Stimulated activated CD4-positive, alpha-beta T cell treated with anti-CD3 and anti-CD28 coated beads, Interleukin-1b, Interleukin-23, amount 100 ng/mL, for 4 hours (primary cell): Measurements from ENCODE around the gene WDR43.

Source experiments
- DNase-seq, 2 donors: peaks; one replicate each; pipeline ENCODE4 v3.0.0-alpha.2; 2020; ENCODE audit warnings: low read depth in 2 of 2

WDR43 gene

DNA sequence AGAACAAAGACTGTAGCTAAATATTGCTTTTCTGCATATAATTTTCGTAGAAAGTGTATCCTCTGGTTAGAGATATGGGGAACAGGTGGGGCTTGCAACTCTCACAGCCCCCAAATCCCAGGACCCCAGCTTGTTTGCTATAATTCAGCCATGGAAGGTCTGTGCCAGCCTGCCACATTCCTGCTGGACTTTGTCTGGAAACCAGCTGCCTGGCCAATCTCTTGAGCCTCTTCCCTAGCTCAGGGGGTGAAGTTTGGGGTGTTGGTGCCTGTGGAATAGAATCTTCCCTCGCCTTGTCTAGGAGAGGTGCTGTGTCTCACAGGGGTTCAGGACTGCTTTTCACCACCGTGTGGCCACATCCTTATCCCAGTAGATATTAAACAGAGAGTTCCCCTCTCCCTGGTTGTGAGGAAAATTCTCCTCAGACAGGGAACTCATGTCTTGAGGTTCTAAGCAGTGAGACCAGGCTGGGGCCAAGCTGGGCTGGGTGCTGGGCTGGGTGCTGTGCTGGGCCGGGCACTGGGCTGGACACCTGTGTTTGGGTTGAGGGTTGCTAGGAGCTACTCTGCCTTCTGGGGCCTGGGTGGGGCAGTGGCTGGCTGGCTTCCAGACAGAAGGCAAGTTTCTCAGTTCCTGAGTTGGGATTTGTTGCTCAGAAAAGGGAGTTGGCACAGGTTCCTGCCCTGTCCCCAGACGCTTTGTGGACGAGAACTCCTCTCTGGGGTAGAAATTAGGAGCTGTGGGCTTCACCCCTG is 98.9 kb downstream of the WDR43 start:
- DNase-seq, result no peak

DNA sequence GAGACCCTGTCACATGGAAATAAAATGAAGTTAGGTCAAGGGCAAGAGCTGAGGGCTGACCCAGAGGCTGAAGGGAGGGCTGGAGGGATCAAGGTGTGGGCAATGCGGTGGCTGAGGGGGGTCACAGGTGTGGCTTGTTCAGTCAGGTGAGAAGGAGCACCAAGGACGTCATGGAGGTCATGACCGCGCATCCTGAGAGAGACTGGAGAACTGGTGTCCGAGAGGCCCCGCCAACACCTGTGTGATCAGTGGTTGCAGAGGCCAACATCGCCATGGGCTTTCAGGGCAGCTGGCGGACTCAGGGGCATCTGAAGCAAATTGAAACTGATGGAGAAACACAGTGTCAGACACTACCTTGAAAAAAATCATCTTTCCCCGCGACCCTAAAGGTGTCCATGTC is 99.6 kb downstream of the WDR43 start:
- no peak for DNase-seq

GRCh38 chr2:28994679-28995078 is 100.2 kb downstream of the WDR43 start:
- no peak for DNase-seq

DNA sequence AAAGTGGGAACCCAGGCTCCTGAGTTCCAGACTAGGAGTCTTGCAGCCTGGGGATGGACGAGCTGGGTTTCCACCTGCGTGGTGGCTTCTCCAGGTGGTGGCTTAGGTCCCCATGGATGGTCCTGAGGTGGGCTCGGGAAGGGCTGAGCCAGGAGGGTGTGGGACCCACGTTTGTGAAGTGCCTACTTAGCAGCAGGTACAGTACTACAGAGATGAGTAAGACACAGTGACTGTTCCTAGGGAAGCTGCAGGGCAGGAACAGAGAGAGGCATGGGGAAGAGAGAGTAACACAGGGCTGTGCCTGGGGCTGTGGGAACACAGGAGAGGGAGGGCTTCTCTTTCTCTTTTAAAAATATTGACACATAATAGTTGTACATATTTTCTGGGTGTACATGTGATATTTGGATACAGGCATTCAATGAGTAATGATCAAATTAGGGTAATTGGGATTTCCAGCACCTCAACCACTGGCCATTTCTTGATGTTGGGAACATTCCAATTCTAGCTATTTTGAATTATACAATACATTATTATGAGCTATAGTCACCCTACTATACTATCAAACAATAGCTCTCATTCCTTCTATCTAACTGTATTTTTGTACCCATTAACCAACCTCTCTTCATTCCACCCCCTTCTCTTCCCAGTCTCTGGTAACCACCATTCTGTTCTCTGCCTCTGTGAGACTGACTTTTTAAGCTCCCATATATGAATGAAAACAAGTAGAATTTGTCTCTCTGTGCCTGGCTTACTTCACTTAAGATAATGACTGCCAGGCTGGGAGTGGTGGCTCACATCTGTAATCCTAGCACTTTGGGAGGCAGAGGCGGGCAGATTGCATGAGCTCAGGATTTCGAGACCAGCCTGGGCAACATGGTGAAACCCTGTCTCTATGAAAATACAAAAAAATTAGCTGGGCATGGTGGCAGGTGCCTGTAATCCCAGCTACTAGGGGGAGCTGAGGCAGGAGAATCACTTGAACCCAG is 101.6 kb downstream of the WDR43 start:
- no peak for DNase-seq

GRCh38 chr2:28997237-28997846 is 102.9 kb downstream of the WDR43 start:
- DNase-seq, result no peak
